Activated T-helper 17 cell treated with anti-CD3 and anti-CD28 coated beads, Interleukin-2, amount 50 U/mL, for 72 hours (primary cell): ENCODE results near the gene RBBP4. TPM values are rescaled to one million over a fixed set of nuclear protein-coding genes. Genes with fewer than 3 reads are reported as not detected.

ENCODE experiments used
- ATAC-seq: fragments of 150-1000 bp; cut with Tn5 transposase; replicated peaks from 2 replicates; pipeline ENCODE4 v1.10.0; 2021; ENCODE audit warnings: mild to moderate bottlenecking, moderate library complexity
- H3K27ac Mint-ChIP-seq: one replicate; pipeline ENCODE4 v1.8.0; 2022; ENCODE audit warnings: mixed read lengths
- H3K27me3 Mint-ChIP-seq: one replicate; pipeline ENCODE4 v1.8.0; 2022; ENCODE audit warnings: mixed read lengths
- H3K36me3 Mint-ChIP-seq: one replicate; pipeline ENCODE4 v1.8.0; 2022; ENCODE audit warnings: low read depth, mild to moderate bottlenecking, mixed read lengths
- H3K4me1 Mint-ChIP-seq: one replicate; pipeline ENCODE4 v1.8.0; 2022; ENCODE audit warnings: mixed read lengths
- H3K4me3 Mint-ChIP-seq: one replicate; pipeline ENCODE4 v1.8.0; 2022; ENCODE audit warnings: mild to moderate bottlenecking, mixed read lengths
- H3K9me3 Mint-ChIP-seq: one replicate; pipeline ENCODE4 v1.8.0; 2022; ENCODE audit warnings: mixed read lengths
- total RNA-seq, 2 donors: library from RNA; stranded (reverse); gene quantifications; one replicate each; pipeline ENCODE4 v1.2.3, GENCODE V29; 2022

The RBBP4 gene
- 100 to 1,000 TPM; 237 to 326 TPM for total RNA-seq

GRCh38 chr1:32650752-32651460 lies at the start of gene RBBP4:
Gene RBBP4 (plus strand): TSS chr1:32651208. CDS start chr1:32651307, 99 bp downstream.
- Mint-ChIP-seq H3K4me3 (peak within 1 kb of the TSS; percentile 99), H3K9me3 (no peaks in the 10 kb centered on the region), H3K4me1 (peaks cover 26% of the 10 kb centered on the region), H3K27ac (peak within 1 kb of the TSS; percentile 100), H3K36me3 (peaks cover 87% of the 10 kb centered on the region), H3K27me3 (no peaks in the 10 kb centered on the region)
- ATAC-seq: peak; percentile 89

- H3K4me1 Mint-ChIP-seq: no peaks in the 10 kb centered on the region
- ATAC-seq: no peak
- H3K27ac Mint-ChIP-seq: no peak overlapping the region
- H3K36me3 Mint-ChIP-seq: no peaks in the 10 kb centered on the region
- H3K9me3 Mint-ChIP-seq: no peaks in the 10 kb centered on the region
- no peak overlapping the region for H3K4me3 Mint-ChIP-seq
- H3K27me3 Mint-ChIP-seq: no peaks in the 10 kb centered on the region
Measured at GRCh38 chr1:32605711-32606424, 45.1 kb upstream of the RBBP4 start.

- Mint-ChIP-seq H3K9me3 (no peaks in the 10 kb centered on the region), H3K27ac (no peak overlapping the region), H3K27me3 (no peaks in the 10 kb centered on the region), H3K36me3 (no peaks in the 10 kb centered on the region), H3K4me3 (no peak overlapping the region), H3K4me1 (no peaks in the 10 kb centered on the region)
- ATAC-seq: no peak
Measured at GRCh38 chr1:32606565-32607371, 44.2 kb upstream of the RBBP4 start.

- Mint-ChIP-seq H3K27ac (no peak overlapping the region), H3K36me3 (no peaks in the 10 kb centered on the region), H3K27me3 (peaks cover 3% of the 10 kb centered on the region), H3K9me3 (no peaks in the 10 kb centered on the region), H3K4me1 (peaks cover 5% of the 10 kb centered on the region), H3K4me3 (no peak overlapping the region)
- ATAC-seq: no peak
Measured at GRCh38 chr1:32609180-32609579, 41.8 kb upstream of the RBBP4 start.

GRCh38 chr1:32611859-32612188 lies 39.2 kb upstream of the RBBP4 start:
- no peaks in the 10 kb centered on the region for H3K36me3 Mint-ChIP-seq
- H3K9me3 Mint-ChIP-seq: no peaks in the 10 kb centered on the region
- peak overlapping the region; percentile 65 for H3K4me3 Mint-ChIP-seq
- ATAC-seq: no peak
- H3K4me1 Mint-ChIP-seq: peaks cover 5% of the 10 kb centered on the region
- no peak overlapping the region for H3K27ac Mint-ChIP-seq
- peaks cover 3% of the 10 kb centered on the region for H3K27me3 Mint-ChIP-seq

- Mint-ChIP-seq H3K4me1 (peaks cover 5% of the 10 kb centered on the region), H3K4me3 (peak overlapping the region; percentile 65), H3K9me3 (no peaks in the 10 kb centered on the region), H3K36me3 (no peaks in the 10 kb centered on the region), H3K27me3 (peaks cover 3% of the 10 kb centered on the region), H3K27ac (no peak overlapping the region)
- peak; percentile 100 for ATAC-seq
Measured at GRCh38 chr1:32612189-32612881, 38.7 kb upstream of the RBBP4 start.

- Mint-ChIP-seq H3K27ac (no peak overlapping the region), H3K4me3 (no peak overlapping the region), H3K9me3 (no peaks in the 10 kb centered on the region), H3K36me3 (no peaks in the 10 kb centered on the region), H3K27me3 (peaks cover 3% of the 10 kb centered on the region), H3K4me1 (peaks cover 5% of the 10 kb centered on the region)
- no peak for ATAC-seq
Measured at GRCh38 chr1:32613472-32613871, 37.5 kb upstream of the RBBP4 start.

- no peak overlapping the region for H3K4me3 Mint-ChIP-seq
- no peak for ATAC-seq
- H3K27me3 Mint-ChIP-seq: no peaks in the 10 kb centered on the region
- no peaks in the 10 kb centered on the region for H3K9me3 Mint-ChIP-seq
- peaks cover 21% of the 10 kb centered on the region for H3K4me1 Mint-ChIP-seq
- peaks cover 44% of the 10 kb centered on the region for H3K36me3 Mint-ChIP-seq
- no peak overlapping the region for H3K27ac Mint-ChIP-seq
Measured at GRCh38 chr1:32618673-32619221, 32.3 kb upstream of the RBBP4 start.

- Mint-ChIP-seq H3K36me3 (peaks cover 56% of the 10 kb centered on the region), H3K4me3 (peak overlapping the region; percentile 6), H3K4me1 (peaks cover 27% of the 10 kb centered on the region), H3K27ac (no peak overlapping the region), H3K9me3 (no peaks in the 10 kb centered on the region), H3K27me3 (no peaks in the 10 kb centered on the region)
- peak; percentile 43 for ATAC-seq
Measured at GRCh38 chr1:32619701-32620485, 31.1 kb upstream of the RBBP4 start.

- H3K27me3 Mint-ChIP-seq: no peaks in the 10 kb centered on the region
- no peak overlapping the region for H3K4me3 Mint-ChIP-seq
- ATAC-seq: no peak
- H3K27ac Mint-ChIP-seq: no peak overlapping the region
- H3K36me3 Mint-ChIP-seq: peaks cover 72% of the 10 kb centered on the region
- peaks cover 31% of the 10 kb centered on the region for H3K4me1 Mint-ChIP-seq
- H3K9me3 Mint-ChIP-seq: no peaks in the 10 kb centered on the region
Measured at GRCh38 chr1:32622205-32622604, 28.8 kb upstream of the RBBP4 start.

- H3K27me3 Mint-ChIP-seq: no peaks in the 10 kb centered on the region
Measured at GRCh38 chr1:32622806-32623681, 28.0 kb upstream of the RBBP4 start.

GRCh38 chr1:32623775-32624174 lies 27.2 kb upstream of the RBBP4 start:
- H3K9me3 Mint-ChIP-seq: no peaks in the 10 kb centered on the region
- peaks cover 36% of the 10 kb centered on the region for H3K4me1 Mint-ChIP-seq
- ATAC-seq: peak; percentile 72
- peak overlapping the region; percentile 55 for H3K4me3 Mint-ChIP-seq
- peak overlapping the region; percentile 87 for H3K27ac Mint-ChIP-seq
- peaks cover 88% of the 10 kb centered on the region for H3K36me3 Mint-ChIP-seq
- no peaks in the 10 kb centered on the region for H3K27me3 Mint-ChIP-seq

More at GRCh38 chr1:32622806-32623681, 28.0 kb upstream of the RBBP4 start:
- peak overlapping the region; percentile 55 for H3K4me3 Mint-ChIP-seq
- no peaks in the 10 kb centered on the region for H3K9me3 Mint-ChIP-seq
- H3K27ac Mint-ChIP-seq: peak overlapping the region; percentile 87
- peak; percentile 91 for ATAC-seq
- H3K4me1 Mint-ChIP-seq: peaks cover 36% of the 10 kb centered on the region
- H3K36me3 Mint-ChIP-seq: peaks cover 81% of the 10 kb centered on the region

GRCh38 chr1:32626176-32626575 lies 24.8 kb upstream of the RBBP4 start:
- ATAC-seq: no peak
- Mint-ChIP-seq H3K36me3 (peaks cover 93% of the 10 kb centered on the region), H3K4me1 (peaks cover 36% of the 10 kb centered on the region), H3K4me3 (no peak overlapping the region), H3K27ac (no peak overlapping the region), H3K9me3 (no peaks in the 10 kb centered on the region), H3K27me3 (no peaks in the 10 kb centered on the region)
